HepG2 (cell line): ENCODE results near the gene SPINK7. TPM values are rescaled to one million over a fixed set of nuclear protein-coding genes. Genes with fewer than 3 reads are reported as not detected.
"Not testable (repeated sequence)": the region's sequence is repeated elsewhere in the genome, so short reads cannot be mapped to it uniquely, and the experiment has no call there.

ENCODE experiments used
- ARID4A ChIP-seq: sonication (generic); formaldehyde crosslinking; IDR thresholded peaks from 2 replicates; pipeline ENCODE4 v1.5.0; 2020; ENCODE audit warnings: mild to moderate bottlenecking, missing genetic modification reagents, borderline replicate concordance
- GATAD1 ChIP-seq: IDR thresholded peaks from 2 replicates; pipeline ENCODE4 v1.6.1; 2016; ENCODE audit warnings: missing genetic modification reagents, missing compliant biosample characterization
- KDM2A ChIP-seq: sonication (generic); formaldehyde crosslinking; IDR thresholded peaks from 2 replicates; pipeline ENCODE4 v1.4.0; 2020; ENCODE audit warnings: low read depth, missing genetic modification reagents, borderline replicate concordance
- LCORL ChIP-seq, 2 experiments: fragments of 450-650 bp in 1 of 2; sonication (generic) in 1 of 2; formaldehyde crosslinking in 1 of 2; IDR thresholded peaks; 2 replicates each; pipeline versions ENCODE4 v1.5.0 to v1.6.1; 2017 to 2020; ENCODE audit warnings: antibody characterized with exemption in 1 of 2, missing genetic modification reagents in 1 of 2
- TAF1 ChIP-seq: sonication (generic); formaldehyde crosslinking; IDR thresholded peaks from 2 replicates; pipeline ENCODE4 v1.4.0; 2020; ENCODE audit warnings: missing genetic modification reagents
- ZFP91 ChIP-seq: sonication (generic); formaldehyde crosslinking; IDR thresholded peaks from 2 replicates; pipeline ENCODE4 v1.9.0; 2022; ENCODE audit warnings: missing genetic modification reagents, mild to moderate bottlenecking, borderline replicate concordance
- ZMYM4 ChIP-seq: sonication (generic); formaldehyde crosslinking; IDR thresholded peaks from 2 replicates; pipeline ENCODE4 v1.8.1; 2023; ENCODE audit warnings: mild to moderate bottlenecking, missing genetic modification reagents
- ZNF687 ChIP-seq: sonication (generic); formaldehyde crosslinking; IDR thresholded peaks from 2 replicates; pipeline ENCODE4 v1.5.1; 2020; ENCODE audit warnings: mild to moderate bottlenecking, missing genetic modification reagents, moderate library complexity
- polyA plus RNA-seq, 8 experiments: library from polyadenylated mRNA; depleted of rRNA in 3 of 8; stranded (reverse) in 7 of 8; unstranded in 1 of 8; fragments of >200 nt; fragmentation: Illumina TruSeq in 4 of 8; extraction: Trizol in 4 of 8; gene quantifications; 2 replicates each; pipeline versions ENCODE4 v1.2.1 to v1.2.3, GENCODE V29; 2011 to 2016; ENCODE audit warnings: low read depth in 4 of 8, missing spikeins in 1 of 8, mixed read lengths in 1 of 8; ENCODE audit not compliant: insufficient read depth in 1 of 8
- total RNA-seq, 5 experiments: library from RNA; depleted of rRNA; stranded (reverse); fragments of >200 nt; fragmentation: Illumina TruSeq; extraction: Trizol; gene quantifications; 2 replicates each; pipeline ENCODE4 v1.2.3, GENCODE V29; 2016; ENCODE audit warnings: low read depth in 1 of 5

The SPINK7 gene
- total and polyA plus RNA-seq, 2 of the 13 experiments (the other 11 are each of a cell fraction or from before 2014, with no cell fraction given) = 0.15 TPM; not detected in 1

- peak; percentile 17; the same call in 1 of the 2 replicates for TF ChIP-seq ARID4A (CRISPR knock-in tag)
- TF ChIP-seq LCORL (IDR thresholded peaks at IDR 0.05) = not testable (repeated sequence)
- TF ChIP-seq LCORL (CRISPR knock-in tag; IDR thresholded peaks at IDR 0.05) = 0 out of 2 replicates have a peak, but pooled peaks have one; percentile 19
- TF ChIP-seq ZFP91 = peak; percentile 31; the same call in 1 of the 2 replicates
- peak; percentile 54 for TF ChIP-seq ZMYM4 (CRISPR knock-in tag)
- TF ChIP-seq KDM2A (CRISPR knock-in tag) = peak; percentile 31; the same call in 1 of the 2 replicates
- TF ChIP-seq ZNF687 (CRISPR knock-in tag) = peak; percentile 39; the same call in 1 of the 2 replicates
- 0 out of 2 replicates have a peak, but pooled peaks have one; percentile 57 for TF ChIP-seq GATAD1 (CRISPR knock-in tag)
- 0 out of 2 replicates have a peak, but pooled peaks have one; percentile 20 for TF ChIP-seq TAF1 (CRISPR knock-in tag)
Measured at GRCh38 chr5:148320011-148320963, 8.1 kb downstream of the SPINK7 start (continued).
